SH-SY5Y (cell line): Measurements from ENCODE around the gene WNK2.

Experiments used
- GATA2 ChIP-seq: IDR thresholded peaks from 2 replicates; pipeline ENCODE4 v1.6.1; 2011; ENCODE audit warnings: mild to moderate bottlenecking, low read depth, low read length
- GATA3 ChIP-seq: IDR thresholded peaks from 2 replicates; pipeline ENCODE4 v1.6.1; 2011; ENCODE audit warnings: low read depth, mild to moderate bottlenecking, low read length, moderate library complexity

GRCh38 chr9:93193388-93194220 lies 9.7 kb downstream of the WNK2 start:
- TF ChIP-seq GATA3 = no peak
- TF ChIP-seq GATA2 = no peak
